Inflammatory macrophage treated with lipopolysaccharide for 4 hours (primary cell): ENCODE results near the gene RET.
A peak's percentile ranks its signal among the peaks of the same experiment; 100 is the strongest.

Source experiments
- DNase-seq: peaks from one replicate; pipeline ENCODE4 v3.0.0-alpha.2; 2020

The RET gene

GRCh38 chr10:43076876-43077420, at the start of gene RET:
RET (plus strand) TSS chr10:43077069; CDS start chr10:43077259, 190 bp downstream.
- no peak for DNase-seq

GRCh38 chr10:43027331-43027955, 49.4 kb upstream of the RET start:
- DNase-seq, result no peak

GRCh38 chr10:43028143-43028542, 48.7 kb upstream of the RET start:
- no peak for DNase-seq

- no peak for DNase-seq
These were observed 47.8 kb upstream of the RET start for GRCh38 chr10:43029043-43029442.

- no peak for DNase-seq
These were observed 44.3 kb upstream of the RET start for GRCh38 chr10:43032613-43033012.

- DNase-seq, result peak; percentile 10
These were observed 41.1 kb upstream of the RET start for GRCh38 chr10:43035800-43036199.

GRCh38 chr10:43036481-43037428, 40.1 kb upstream of the RET start:
- peak; percentile 43 for DNase-seq

GRCh38 chr10:43037440-43037839, 39.4 kb upstream of the RET start:
- no peak for DNase-seq

GRCh38 chr10:43037942-43038782, 38.7 kb upstream of the RET start:
- no peak for DNase-seq

GRCh38 chr10:43038783-43039623, 37.9 kb upstream of the RET start:
- DNase-seq, result no peak

- DNase-seq, result no peak
These were observed 37.0 kb upstream of the RET start for GRCh38 chr10:43039624-43040481.

- no peak for DNase-seq
These were observed 36.2 kb upstream of the RET start for GRCh38 chr10:43040482-43041256.

- no peak for DNase-seq
These were observed 35.2 kb upstream of the RET start for GRCh38 chr10:43041422-43042342.

- DNase-seq, result no peak
These were observed 34.1 kb upstream of the RET start for GRCh38 chr10:43042503-43043341.

- DNase-seq, result no peak
These were observed 33.5 kb upstream of the RET start for GRCh38 chr10:43043342-43043772.

- no peak for DNase-seq
These were observed 33.0 kb upstream of the RET start for GRCh38 chr10:43043773-43044447.

GRCh38 chr10:43044448-43044921, 32.4 kb upstream of the RET start:
- DNase-seq, result no peak
